Esophagus squamous epithelium (tissue), 5 donors: ENCODE data around the gene CCSER1. TPM values are rescaled to one million over a fixed set of nuclear protein-coding genes. Genes with fewer than 3 reads are reported as not detected.
"Not testable (repeated sequence)": the region's sequence is repeated elsewhere in the genome, so short reads cannot be mapped to it uniquely, and the experiment has no call there.

Experiments
- DNase-seq: peaks from one replicate; lab custom pipeline; 2025; lab: John Stamatoyannopoulos, UW
- H3K27ac ChIP-seq, 4 donors: fragments of 200-600 bp; sonication (generic); one replicate each; pipeline ENCODE4 v1.5.1; 2016 to 2019; ENCODE audit warnings: mild to moderate bottlenecking in 1 of 4
- H3K27me3 ChIP-seq, 4 donors: fragments of 200-600 bp; sonication (generic); 1 replicate in 3 of 4; 2 replicates in 1 of 4; pipeline versions ENCODE4 v1.5.1 to v1.6.0; 2017 to 2021; ENCODE audit warnings: antibody characterized with exemption in 1 of 4
- H3K36me3 ChIP-seq, 3 donors: fragments of 200-600 bp; sonication (generic); one replicate each; pipeline ENCODE4 v1.5.1; 2016 to 2019
- H3K4me1 ChIP-seq, 3 donors: fragments of 200-600 bp; sonication (generic); one replicate each; pipeline ENCODE4 v1.5.1; 2017 to 2019
- H3K4me3 ChIP-seq, 4 donors: fragments of 200-600 bp; sonication (generic); 1 replicate in 3 of 4; 2 replicates in 1 of 4; pipeline ENCODE4 v1.5.1; 2016 to 2019; ENCODE audit warnings: mild to moderate bottlenecking in 2 of 4, moderate library complexity in 1 of 4
- H3K9me3 ChIP-seq, 3 donors: fragments of 200-600 bp; sonication (generic); one replicate each; pipeline ENCODE4 v1.5.1; 2016 to 2019
- CTCF ChIP-seq, 6 experiments: fragments of 450-650 bp in 4 of 6; fragments of 200-600 bp in 2 of 6; sonication (generic) in 2 of 6; IDR thresholded peaks; one replicate each; pipeline ENCODE4 v1.5.1; 2016 to 2019; ENCODE audit warnings: antibody characterized with exemption in 6 of 6, mild to moderate bottlenecking in 4 of 6, moderate library complexity in 4 of 6
- POLR2A ChIP-seq, 4 donors: fragments of 450-650 bp; IDR thresholded peaks; one replicate each; pipeline ENCODE4 v1.6.1; 2017; ENCODE audit warnings: antibody characterized with exemption in 4 of 4, mild to moderate bottlenecking in 4 of 4, moderate library complexity in 3 of 4
- WGBS, 2 donors: methylation state at CpG; one replicate each; pipeline ENCODE4 v1.1.5; 2018; 5-methylcytosine and 5-hydroxymethylcytosine counted together
- intact Hi-C: fragments of 100-400 bp; cut with DNase I; formaldehyde crosslinking; loops from one replicate; pipeline ENCODE4 v1.15.0; 2022
- total RNA-seq, 4 donors: library from RNA; depleted of rRNA; stranded (reverse); fragments of >200 nt; gene quantifications; one replicate each; pipeline ENCODE4 v1.1.0, GENCODE V29; 2016
- donor health status: DM: yes; HTN: yes; CAD: no.

Gene CCSER1
- total RNA-seq, 4 donors from 2014 or later: 1.2 to 12.4 (median 2.2) TPM

GRCh38 chr4:90825849-90826248 lies 698.7 kb downstream of the CCSER1 start:
- intact Hi-C loops: no loop called here
- Histone ChIP-seq H3K4me1 (no peaks in the 10 kb centered on the region), H3K36me3 (no peaks in the 10 kb centered on the region), H3K27me3 (no peaks in the 10 kb centered on the region), H3K27ac (no peak overlapping the region), H3K9me3 (no peaks in the 10 kb centered on the region), H3K4me3 (no peak overlapping the region)
- TF ChIP-seq POLR2A (IDR thresholded peaks at IDR 0.05) (no peak), CTCF (IDR thresholded peaks at IDR 0.05) (no peak)
- no peak for DNase-seq
- 84% methylated on average over 5 to 6 of the region's 6 CpGs for WGBS, 2 donors

GRCh38 chr4:90833706-90834105 lies 706.5 kb downstream of the CCSER1 start:
- DNase-seq: no peak
- Histone ChIP-seq H3K36me3 (no peaks in the 10 kb centered on the region), H3K4me3 (no peak overlapping the region), H3K9me3 (no peaks in the 10 kb centered on the region), H3K27ac (no peak overlapping the region), H3K4me1 (no peaks in the 10 kb centered on the region), H3K27me3 (no peaks in the 10 kb centered on the region)
- WGBS, 2 donors: 100% methylated on average over 1 of the region's 1 CpG
- TF ChIP-seq POLR2A (IDR thresholded peaks at IDR 0.05): no peak
- TF ChIP-seq CTCF (IDR thresholded peaks at IDR 0.05): no peak
- intact Hi-C loops: no loop called here

- Histone ChIP-seq H3K27me3 (no peaks in the 10 kb centered on the region), H3K27ac (no peak overlapping the region), H3K36me3 (no peaks in the 10 kb centered on the region), H3K4me1 (peaks cover 0 to 4% (median 0%) of the 10 kb centered on the region in 3 donors), H3K9me3 (no peaks in the 10 kb centered on the region), H3K4me3 (no peak overlapping the region)
- WGBS, 2 donors: 79 to 82% methylated on average over 1 of the region's 1 CpG
- TF ChIP-seq POLR2A (IDR thresholded peaks at IDR 0.05) (no peak), CTCF (IDR thresholded peaks at IDR 0.05) (no peak)
- DNase-seq: no peak
- intact Hi-C loops: no loop called here
Measured at GRCh38 chr4:90837241-90837640, 710.0 kb downstream of the CCSER1 start.

GRCh38 chr4:90838859-90839258 lies 711.7 kb downstream of the CCSER1 start:
- H3K4me1 ChIP-seq, H3K9me3 ChIP-seq, H3K27ac ChIP-seq, H3K4me3 ChIP-seq, H3K27me3 ChIP-seq, intact Hi-C loops, H3K36me3 ChIP-seq, DNase-seq: not testable (repeated sequence)
- WGBS, 2 donors: 95 to 96% methylated on average over 15 of the region's 22 CpGs

- no peaks in the 10 kb centered on the region for H3K27me3 ChIP-seq
- intact Hi-C loops: no loop called here
- peaks cover 0 to 4% (median 0%) of the 10 kb centered on the region in 3 donors for H3K4me1 ChIP-seq
- H3K36me3 ChIP-seq: no peaks in the 10 kb centered on the region
- DNase-seq: no peak
- H3K27ac ChIP-seq: no peak overlapping the region
- H3K4me3 ChIP-seq: no peak overlapping the region
- 86 to 87% methylated on average over 3 of the region's 3 CpGs for WGBS, 2 donors
- TF ChIP-seq POLR2A (IDR thresholded peaks at IDR 0.05) (no peak), CTCF (IDR thresholded peaks at IDR 0.05) (no peak)
- no peaks in the 10 kb centered on the region for H3K9me3 ChIP-seq
Measured at GRCh38 chr4:90840291-90840690, 713.1 kb downstream of the CCSER1 start.

- no peak for DNase-seq
- TF ChIP-seq POLR2A (IDR thresholded peaks at IDR 0.05): no peak
- no peak for TF ChIP-seq CTCF (IDR thresholded peaks at IDR 0.05)
- intact Hi-C loops: no loop called here
- H3K27me3 ChIP-seq: no peaks in the 10 kb centered on the region
- no peak overlapping the region for H3K27ac ChIP-seq
- no peaks in the 10 kb centered on the region for H3K9me3 ChIP-seq
- H3K36me3 ChIP-seq: no peaks in the 10 kb centered on the region
- peaks cover 0 to 4% (median 0%) of the 10 kb centered on the region in 3 donors for H3K4me1 ChIP-seq
- H3K4me3 ChIP-seq: no peak overlapping the region
Measured at GRCh38 chr4:90840828-90841227, 713.6 kb downstream of the CCSER1 start.
